ENCODE data around the gene RPTOR.

Gene RPTOR

GRCh38 chr17:80893604-80894438 lies 349.2 kb downstream of the RPTOR start:
- H3F3A ChIP-seq (ENCODE audit: insufficient read depth, low read length), result peaks cover 7% of the 10 kb centered on the region; the same call in 1 of the 2 replicates
- H3K4me1 ChIP-seq (ENCODE audit: insufficient read depth, low read length, severe bottlenecking), result peaks cover 68% of the 10 kb centered on the region
- no peak overlapping the region for H3K4me3 ChIP-seq (ENCODE audit: low read depth, low read length, poor library complexity, severe bottlenecking)
- no peaks in the 10 kb centered on the region for H3K79me2 ChIP-seq (ENCODE audit: insufficient read depth, low read length)
- no peaks in the 10 kb centered on the region for H3K9me3 ChIP-seq (ENCODE audit: low read length)
- no peak overlapping the region for H3K4me2 ChIP-seq (ENCODE audit: low read length)
- H3K27me3 ChIP-seq (ENCODE audit: insufficient read depth, low read length), result no peaks in the 10 kb centered on the region
- peaks cover 89% of the 10 kb centered on the region for H3K36me3 ChIP-seq (ENCODE audit: insufficient read depth, low read length)
- H3K9ac ChIP-seq (ENCODE audit: low read length), result no peak overlapping the region; the same call in 1 of the 2 replicates
- H3K27ac ChIP-seq (ENCODE audit: low read depth, low read length, poor library complexity, severe bottlenecking), result peak overlapping the region; percentile 91
- TF ChIP-seq EZH2 (IDR thresholded peaks at IDR 0.05; ENCODE audit: borderline replicate concordance, low read length) (no peak), CTCF (IDR thresholded peaks at IDR 0.05; ENCODE audit: low read length) (no peak)
- H2AFZ ChIP-seq (ENCODE audit: low read length), result no peak overlapping the region
- no peaks in the 10 kb centered on the region for H3K9me2 ChIP-seq (ENCODE audit: low read depth, low read length)
- H4K20me1 ChIP-seq (ENCODE audit: insufficient read depth, low read length), result no peaks in the 10 kb centered on the region

GRCh38 chr17:80894439-80894721 lies 349.7 kb downstream of the RPTOR start:
- H3K4me3 ChIP-seq (ENCODE audit: low read depth, low read length, poor library complexity, severe bottlenecking), result no peak overlapping the region
- H3F3A ChIP-seq (ENCODE audit: insufficient read depth, low read length), result peaks cover 7% of the 10 kb centered on the region; the same call in 1 of the 2 replicates
- no peaks in the 10 kb centered on the region for H3K27me3 ChIP-seq (ENCODE audit: insufficient read depth, low read length)
- H3K36me3 ChIP-seq (ENCODE audit: insufficient read depth, low read length), result peaks cover 87% of the 10 kb centered on the region
- no peak overlapping the region; the same call in 1 of the 2 replicates for H3K9ac ChIP-seq (ENCODE audit: low read length)
- TF ChIP-seq EZH2 (IDR thresholded peaks at IDR 0.05; ENCODE audit: borderline replicate concordance, low read length) (no peak), CTCF (IDR thresholded peaks at IDR 0.05; ENCODE audit: low read length) (no peak)
- H3K9me3 ChIP-seq (ENCODE audit: low read length), result no peaks in the 10 kb centered on the region
- H2AFZ ChIP-seq (ENCODE audit: low read length), result no peak overlapping the region
- peaks cover 74% of the 10 kb centered on the region for H3K4me1 ChIP-seq (ENCODE audit: insufficient read depth, low read length, severe bottlenecking)
- no peaks in the 10 kb centered on the region for H4K20me1 ChIP-seq (ENCODE audit: insufficient read depth, low read length)
- no peaks in the 10 kb centered on the region for H3K9me2 ChIP-seq (ENCODE audit: low read depth, low read length)
- peak overlapping the region; percentile 91 for H3K27ac ChIP-seq (ENCODE audit: low read depth, low read length, poor library complexity, severe bottlenecking)
- no peaks in the 10 kb centered on the region for H3K79me2 ChIP-seq (ENCODE audit: insufficient read depth, low read length)
- H3K4me2 ChIP-seq (ENCODE audit: low read length), result no peak overlapping the region

- Histone ChIP-seq H4K20me1 (ENCODE audit: insufficient read depth, low read length) (no peaks in the 10 kb centered on the region), H3K27me3 (ENCODE audit: insufficient read depth, low read length) (no peaks in the 10 kb centered on the region), H3K4me1 (ENCODE audit: insufficient read depth, low read length, severe bottlenecking) (peaks cover 77% of the 10 kb centered on the region), H3K9ac (ENCODE audit: low read length) (peak overlapping the region; percentile 49; the same call in 1 of the 2 replicates), H3K4me3 (ENCODE audit: low read depth, low read length, poor library complexity, severe bottlenecking) (no peak overlapping the region), H3K27ac (ENCODE audit: low read depth, low read length, poor library complexity, severe bottlenecking) (peak overlapping the region; percentile 91), H3K4me2 (ENCODE audit: low read length) (peak overlapping the region; percentile 16; the same call in 1 of the 2 replicates), H3K36me3 (ENCODE audit: insufficient read depth, low read length) (peaks cover 89% of the 10 kb centered on the region), H3K9me2 (ENCODE audit: low read depth, low read length) (no peaks in the 10 kb centered on the region), H3K9me3 (ENCODE audit: low read length) (no peaks in the 10 kb centered on the region), H3K79me2 (ENCODE audit: insufficient read depth, low read length) (no peaks in the 10 kb centered on the region), H2AFZ (ENCODE audit: low read length) (no peak overlapping the region), H3F3A (ENCODE audit: insufficient read depth, low read length) (peaks cover 7% of the 10 kb centered on the region; the same call in 1 of the 2 replicates)
- TF ChIP-seq EZH2 (IDR thresholded peaks at IDR 0.05; ENCODE audit: borderline replicate concordance, low read length) (no peak), CTCF (IDR thresholded peaks at IDR 0.05; ENCODE audit: low read length) (no peak)
Observed at GRCh38 chr17:80894726-80895125, 350.1 kb downstream of the RPTOR start.

Measured in OCI-LY1 (cell line).